ENCODE results near the gene ZAP70. TPM values are rescaled to one million over a fixed set of nuclear protein-coding genes. Genes with fewer than 3 reads are reported as not detected.

The ZAP70 gene
- polyA plus RNA-seq, 2 donors: 3.9 to 5.0 TPM

DNA sequence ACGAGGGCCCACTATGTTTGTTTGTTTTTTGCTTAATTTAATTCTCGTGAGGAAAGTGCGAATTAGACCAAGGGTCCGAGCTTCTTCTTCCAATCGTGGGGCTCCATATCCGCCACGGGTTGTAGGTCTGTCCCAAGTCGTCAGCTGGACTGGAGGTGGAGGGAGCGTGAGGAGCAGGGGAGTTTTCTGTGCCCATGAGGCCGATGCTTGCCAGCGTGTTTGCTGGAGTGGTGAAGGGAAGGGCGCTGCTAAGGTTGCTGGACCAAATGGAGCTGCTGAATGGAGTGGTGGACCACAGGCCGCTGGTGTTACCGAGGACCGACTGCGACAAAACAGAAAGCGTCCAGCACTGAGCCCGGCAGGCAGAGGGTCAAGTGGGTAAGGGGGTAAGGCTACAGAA lies 43.7 kb downstream of the ZAP70 start:
- Histone ChIP-seq H3K36me3 (ENCODE audit: control insufficient read depth in 2 of 2, insufficient read depth in 2 of 2, low read length in 1 of 2) (peaks cover 9 to 33% of the 10 kb centered on the region in 2 donors), H3K27ac (ENCODE audit: low read depth in 2 of 2, low read length in 1 of 2) (no peak overlapping the region)
- 91 to 94% methylated on average over 18 of the region's 18 CpGs for WGBS, 2 donors

GRCh38 chr2:97758131-97758705 lies 44.8 kb downstream of the ZAP70 start:
- WGBS, 2 donors: 81 to 86% methylated on average over 1 of the region's 1 CpG

More for the DNA sequence above, 43.7 kb downstream of the ZAP70 start:
- no peaks in the 10 kb centered on the region for H3K9me3 ChIP-seq (ENCODE audit: control insufficient read depth in 2 of 2, insufficient read depth in 1 of 2, low read depth in 1 of 2, low read length in 1 of 2)
- H3K27me3 ChIP-seq (ENCODE audit: control insufficient read depth in 1 of 2, insufficient read depth in 2 of 2, low read length in 2 of 2): no peaks in the 10 kb centered on the region
- peaks cover 0 to 3% of the 10 kb centered on the region in 2 donors for H3K4me1 ChIP-seq (ENCODE audit: control insufficient read depth in 2 of 2, insufficient read depth in 2 of 2, low read length in 1 of 2)
- no peak overlapping the region for H3K4me3 ChIP-seq (ENCODE audit: low read depth in 1 of 2, low read length in 2 of 2)

GRCh38 chr2:97759727-97760407 lies 46.5 kb downstream of the ZAP70 start:
- Histone ChIP-seq H3K36me3 (ENCODE audit: control insufficient read depth in 2 of 2, insufficient read depth in 2 of 2, low read length in 1 of 2) (peaks cover 14 to 51% of the 10 kb centered on the region in 2 donors), H3K4me3 (ENCODE audit: low read depth in 1 of 2, low read length in 2 of 2) (no peak overlapping the region), H3K27ac (ENCODE audit: low read depth in 2 of 2, low read length in 1 of 2) (no peak overlapping the region), H3K27me3 (ENCODE audit: control insufficient read depth in 1 of 2, insufficient read depth in 2 of 2, low read length in 2 of 2) (no peaks in the 10 kb centered on the region), H3K4me1 (ENCODE audit: control insufficient read depth in 2 of 2, insufficient read depth in 2 of 2, low read length in 1 of 2) (peaks cover 0 to 3% of the 10 kb centered on the region in 2 donors), H3K9me3 (ENCODE audit: control insufficient read depth in 2 of 2, insufficient read depth in 1 of 2, low read depth in 1 of 2, low read length in 1 of 2) (no peaks in the 10 kb centered on the region)
- 84 to 85% methylated on average over 9 of the region's 9 CpGs for WGBS, 2 donors

More at GRCh38 chr2:97758131-97758705, 44.8 kb downstream of the ZAP70 start:
- Histone ChIP-seq H3K4me3 (ENCODE audit: low read depth in 1 of 2, low read length in 2 of 2) (no peak overlapping the region), H3K27ac (ENCODE audit: low read depth in 2 of 2, low read length in 1 of 2) (no peak overlapping the region), H3K4me1 (ENCODE audit: control insufficient read depth in 2 of 2, insufficient read depth in 2 of 2, low read length in 1 of 2) (peaks cover 0 to 3% of the 10 kb centered on the region in 2 donors), H3K36me3 (ENCODE audit: control insufficient read depth in 2 of 2, insufficient read depth in 2 of 2, low read length in 1 of 2) (peaks cover 9 to 37% of the 10 kb centered on the region in 2 donors), H3K9me3 (ENCODE audit: control insufficient read depth in 2 of 2, insufficient read depth in 1 of 2, low read depth in 1 of 2, low read length in 1 of 2) (no peaks in the 10 kb centered on the region), H3K27me3 (ENCODE audit: control insufficient read depth in 1 of 2, insufficient read depth in 2 of 2, low read length in 2 of 2) (no peaks in the 10 kb centered on the region)

DNA sequence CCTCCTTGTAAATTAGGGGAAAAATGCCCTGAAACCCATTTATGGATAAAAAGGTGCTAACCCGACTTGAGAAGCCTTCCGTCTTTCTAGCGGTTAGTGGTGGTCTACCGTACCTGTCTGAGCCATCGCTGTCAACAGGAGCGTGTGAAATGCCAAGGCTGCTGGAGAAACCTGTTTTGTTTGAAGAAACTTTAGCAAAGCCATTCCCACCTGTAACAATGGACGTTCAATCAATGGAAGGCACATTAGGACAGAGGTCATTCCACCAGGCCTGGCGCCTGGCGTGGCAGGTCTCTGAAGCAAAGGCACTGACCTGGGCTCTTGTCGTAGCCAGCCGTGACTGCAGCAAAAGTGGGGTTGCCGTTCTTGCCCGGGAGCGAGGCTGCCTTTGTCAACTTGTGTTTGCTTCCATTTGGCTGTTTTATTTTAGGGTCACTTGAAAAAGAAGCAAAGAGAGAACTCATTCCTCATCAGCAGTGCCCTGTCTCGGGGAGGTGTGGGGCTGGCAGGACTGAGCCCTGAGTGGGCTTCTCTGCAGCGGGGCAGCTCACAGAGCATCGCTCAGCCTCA lies 47.2 kb downstream of the ZAP70 start:
- Histone ChIP-seq H3K27ac (ENCODE audit: low read depth in 2 of 2, low read length in 1 of 2) (no peak overlapping the region), H3K9me3 (ENCODE audit: control insufficient read depth in 2 of 2, insufficient read depth in 1 of 2, low read depth in 1 of 2, low read length in 1 of 2) (no peaks in the 10 kb centered on the region), H3K27me3 (ENCODE audit: control insufficient read depth in 1 of 2, insufficient read depth in 2 of 2, low read length in 2 of 2) (no peaks in the 10 kb centered on the region), H3K36me3 (ENCODE audit: control insufficient read depth in 2 of 2, insufficient read depth in 2 of 2, low read length in 1 of 2) (peaks cover 14 to 57% of the 10 kb centered on the region in 2 donors), H3K4me1 (ENCODE audit: control insufficient read depth in 2 of 2, insufficient read depth in 2 of 2, low read length in 1 of 2) (peaks cover 0 to under 1% of the 10 kb centered on the region in 2 donors), H3K4me3 (ENCODE audit: low read depth in 1 of 2, low read length in 2 of 2) (no peak overlapping the region)
- 90 to 94% methylated on average over 17 of the region's 17 CpGs for whole genome bisulfite sequencing, 2 donors

- Histone ChIP-seq H3K9me3 (ENCODE audit: control insufficient read depth in 2 of 2, insufficient read depth in 1 of 2, low read depth in 1 of 2, low read length in 1 of 2) (no peaks in the 10 kb centered on the region), H3K27ac (ENCODE audit: low read depth in 2 of 2, low read length in 1 of 2) (no peak overlapping the region), H3K4me1 (ENCODE audit: control insufficient read depth in 2 of 2, insufficient read depth in 2 of 2, low read length in 1 of 2) (no peaks in the 10 kb centered on the region), H3K4me3 (ENCODE audit: low read depth in 1 of 2, low read length in 2 of 2) (no peak overlapping the region), H3K36me3 (ENCODE audit: control insufficient read depth in 2 of 2, insufficient read depth in 2 of 2, low read length in 1 of 2) (peaks cover 14 to 57% of the 10 kb centered on the region in 2 donors), H3K27me3 (ENCODE audit: control insufficient read depth in 1 of 2, insufficient read depth in 2 of 2, low read length in 2 of 2) (no peaks in the 10 kb centered on the region)
- 81 to 86% methylated on average over 23 of the region's 23 CpGs for WGBS, 2 donors
Observed at GRCh38 chr2:97761192-97761591, 47.8 kb downstream of the ZAP70 start.

DNA sequence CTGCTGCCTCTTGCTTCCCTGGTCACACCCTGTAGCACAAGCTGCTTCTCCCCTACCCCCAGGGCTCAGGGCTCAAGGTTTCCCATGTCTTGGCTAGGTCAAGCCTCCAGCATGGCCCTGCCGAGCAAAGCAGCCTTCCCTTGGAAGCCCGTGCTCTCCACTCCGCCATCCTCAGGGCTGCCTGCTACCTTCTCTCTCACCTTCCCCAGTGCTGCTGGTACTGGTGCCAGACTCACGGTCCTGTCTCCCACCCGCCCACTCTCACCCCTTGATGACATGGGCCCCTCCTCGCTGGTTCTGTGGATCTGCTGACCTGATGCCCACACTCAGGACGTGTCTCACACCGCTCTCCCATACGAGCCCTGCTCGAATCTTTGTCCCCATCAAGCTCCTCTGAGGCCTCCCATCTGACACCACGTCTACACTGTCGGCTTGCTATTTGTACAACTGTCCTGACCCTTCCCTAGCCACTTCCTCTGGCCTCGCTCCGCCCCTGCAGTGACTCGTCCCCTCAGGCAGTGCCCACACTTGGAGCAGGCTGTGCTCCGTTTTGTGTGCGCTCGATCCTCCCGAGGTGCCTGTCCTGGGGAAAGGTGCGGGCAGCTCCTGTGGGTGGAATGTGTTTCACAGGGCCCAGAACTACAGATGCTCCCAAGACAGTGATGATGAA lies 49.9 kb downstream of the ZAP70 start:
- 86 to 91% methylated on average over 20 of the region's 20 CpGs for WGBS, 2 donors
- no peaks in the 10 kb centered on the region for H3K27me3 ChIP-seq (ENCODE audit: control insufficient read depth in 1 of 2, insufficient read depth in 2 of 2, low read length in 2 of 2)
- H3K4me1 ChIP-seq (ENCODE audit: control insufficient read depth in 2 of 2, insufficient read depth in 2 of 2, low read length in 1 of 2): no peaks in the 10 kb centered on the region
- H3K36me3 ChIP-seq (ENCODE audit: control insufficient read depth in 2 of 2, insufficient read depth in 2 of 2, low read length in 1 of 2): peaks cover 14 to 48% of the 10 kb centered on the region in 2 donors
- no peak overlapping the region for H3K4me3 ChIP-seq (ENCODE audit: low read depth in 1 of 2, low read length in 2 of 2)
- H3K9me3 ChIP-seq (ENCODE audit: control insufficient read depth in 2 of 2, insufficient read depth in 1 of 2, low read depth in 1 of 2, low read length in 1 of 2): no peaks in the 10 kb centered on the region
- no peak overlapping the region for H3K27ac ChIP-seq (ENCODE audit: low read depth in 2 of 2, low read length in 1 of 2)

DNA sequence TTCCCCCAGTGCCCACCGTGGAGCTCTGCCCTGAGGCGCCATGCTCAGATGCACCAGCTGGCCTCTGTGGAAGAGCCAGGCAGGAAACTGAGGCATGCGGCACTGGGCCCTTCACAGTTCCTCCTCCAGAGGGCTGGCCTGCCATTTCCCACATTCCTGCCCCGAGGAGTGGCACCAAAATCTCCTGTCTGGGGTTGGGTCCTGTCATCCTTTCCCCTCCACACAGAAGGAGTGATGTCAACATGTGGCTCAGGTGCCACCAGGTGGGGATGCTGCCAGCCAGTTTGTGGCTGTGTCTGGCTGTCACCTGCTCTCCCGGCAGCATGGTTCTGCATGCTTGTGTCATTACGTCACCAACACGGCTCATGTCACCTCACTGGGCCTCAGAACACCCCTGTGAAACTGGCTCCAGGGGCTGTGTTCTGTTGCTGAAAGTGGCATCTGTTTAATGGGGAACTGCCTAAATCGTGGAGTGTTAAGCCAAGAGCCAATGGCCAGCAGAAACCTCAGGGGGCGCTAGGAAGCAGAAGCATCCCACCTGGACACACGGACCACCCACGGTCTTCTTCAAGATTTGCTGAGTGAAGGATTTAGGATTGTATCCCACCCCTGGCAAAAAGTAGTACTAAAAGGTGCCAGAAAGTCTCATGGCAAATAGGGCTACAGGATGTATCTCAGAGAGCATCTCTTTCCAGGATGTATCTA lies 51.3 kb downstream of the ZAP70 start:
- 87 to 91% methylated on average over 11 of the region's 11 CpGs for WGBS, 2 donors
- no peaks in the 10 kb centered on the region for H3K27me3 ChIP-seq (ENCODE audit: control insufficient read depth in 1 of 2, insufficient read depth in 2 of 2, low read length in 2 of 2)
- peaks cover 11 to 37% of the 10 kb centered on the region in 2 donors for H3K36me3 ChIP-seq (ENCODE audit: control insufficient read depth in 2 of 2, insufficient read depth in 2 of 2, low read length in 1 of 2)
- no peak overlapping the region for H3K4me3 ChIP-seq (ENCODE audit: low read depth in 1 of 2, low read length in 2 of 2)
- no peak overlapping the region for H3K27ac ChIP-seq (ENCODE audit: low read depth in 2 of 2, low read length in 1 of 2)
- no peaks in the 10 kb centered on the region for H3K9me3 ChIP-seq (ENCODE audit: control insufficient read depth in 2 of 2, insufficient read depth in 1 of 2, low read depth in 1 of 2, low read length in 1 of 2)
- no peaks in the 10 kb centered on the region for H3K4me1 ChIP-seq (ENCODE audit: control insufficient read depth in 2 of 2, insufficient read depth in 2 of 2, low read length in 1 of 2)

GRCh38 chr2:97765933-97766332 lies 52.6 kb downstream of the ZAP70 start:
- H3K27me3 ChIP-seq (ENCODE audit: control insufficient read depth in 1 of 2, insufficient read depth in 2 of 2, low read length in 2 of 2): no peaks in the 10 kb centered on the region
- 96 to 97% methylated on average over 4 of the region's 4 CpGs for WGBS, 2 donors
- H3K36me3 ChIP-seq (ENCODE audit: control insufficient read depth in 2 of 2, insufficient read depth in 2 of 2, low read length in 1 of 2): peaks cover 11 to 33% of the 10 kb centered on the region in 2 donors
- no peaks in the 10 kb centered on the region for H3K4me1 ChIP-seq (ENCODE audit: control insufficient read depth in 2 of 2, insufficient read depth in 2 of 2, low read length in 1 of 2)
- no peak overlapping the region for H3K27ac ChIP-seq (ENCODE audit: low read depth in 2 of 2, low read length in 1 of 2)
- H3K9me3 ChIP-seq (ENCODE audit: control insufficient read depth in 2 of 2, insufficient read depth in 1 of 2, low read depth in 1 of 2, low read length in 1 of 2): no peaks in the 10 kb centered on the region
- H3K4me3 ChIP-seq (ENCODE audit: low read depth in 1 of 2, low read length in 2 of 2): no peak overlapping the region

DNA sequence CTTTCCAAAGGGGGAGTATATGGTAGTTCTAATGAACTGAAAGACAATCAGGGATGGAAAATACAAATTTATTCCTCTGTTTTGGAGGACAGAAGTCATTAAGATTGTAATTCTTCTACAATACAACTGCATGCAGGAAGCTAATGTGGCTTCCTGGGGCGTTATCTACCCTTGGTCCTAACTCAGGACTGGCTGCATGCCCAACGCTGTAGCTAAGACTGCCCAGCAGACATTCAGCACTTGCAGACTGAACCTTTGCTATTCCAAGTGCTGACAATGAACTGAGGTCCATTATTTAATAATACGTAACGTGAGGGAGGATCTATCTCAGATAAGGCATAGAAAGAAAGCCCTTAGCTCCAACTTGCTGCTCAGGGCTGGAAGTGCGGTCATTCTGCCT lies 53.2 kb downstream of the ZAP70 start:
- H3K36me3 ChIP-seq (ENCODE audit: control insufficient read depth in 2 of 2, insufficient read depth in 2 of 2, low read length in 1 of 2): peaks cover 9 to 29% of the 10 kb centered on the region in 2 donors
- no peaks in the 10 kb centered on the region for H3K4me1 ChIP-seq (ENCODE audit: control insufficient read depth in 2 of 2, insufficient read depth in 2 of 2, low read length in 1 of 2)
- 82 to 87% methylated on average over 5 of the region's 5 CpGs for WGBS, 2 donors

More for the DNA sequence above, 53.2 kb downstream of the ZAP70 start:
- Histone ChIP-seq H3K27me3 (ENCODE audit: control insufficient read depth in 1 of 2, insufficient read depth in 2 of 2, low read length in 2 of 2) (no peaks in the 10 kb centered on the region), H3K9me3 (ENCODE audit: control insufficient read depth in 2 of 2, insufficient read depth in 1 of 2, low read depth in 1 of 2, low read length in 1 of 2) (no peaks in the 10 kb centered on the region), H3K4me3 (ENCODE audit: low read depth in 1 of 2, low read length in 2 of 2) (no peak overlapping the region), H3K27ac (ENCODE audit: low read depth in 2 of 2, low read length in 1 of 2) (no peak overlapping the region)
